GM18867 (cell line): ENCODE results near the gene POPDC3.
A peak's percentile ranks its signal among the peaks of the same experiment; 100 is the strongest.

Experiments
- ATAC-seq: cut with Tn5 transposase; IDR thresholded peaks from one replicate; pipeline ENCODE4 v1.9.1; 2021; ENCODE audit warnings: mild to moderate bottlenecking, moderate library complexity; ENCODE audit not compliant: unreplicated experiment

Gene POPDC3

DNA sequence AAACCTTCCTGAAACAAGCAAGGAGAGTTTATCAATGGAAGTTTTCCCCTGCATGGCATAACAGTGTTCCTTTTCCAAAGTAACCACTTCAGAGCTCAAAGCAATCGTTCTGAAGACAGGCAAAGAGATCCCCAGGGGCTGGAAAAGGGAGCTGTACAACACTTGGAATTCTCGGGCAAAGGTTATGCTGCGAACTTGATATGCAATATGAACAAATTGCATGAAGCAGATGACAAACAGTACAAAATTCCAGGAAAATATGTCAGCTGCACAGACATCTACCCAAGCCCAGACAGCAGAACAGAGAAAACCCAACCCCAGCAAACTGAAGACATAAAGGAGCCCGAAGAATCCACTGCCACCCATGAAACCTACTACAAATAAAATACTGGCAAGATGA, 18.4 kb downstream of the POPDC3 start:
- ATAC-seq, result no peak

DNA sequence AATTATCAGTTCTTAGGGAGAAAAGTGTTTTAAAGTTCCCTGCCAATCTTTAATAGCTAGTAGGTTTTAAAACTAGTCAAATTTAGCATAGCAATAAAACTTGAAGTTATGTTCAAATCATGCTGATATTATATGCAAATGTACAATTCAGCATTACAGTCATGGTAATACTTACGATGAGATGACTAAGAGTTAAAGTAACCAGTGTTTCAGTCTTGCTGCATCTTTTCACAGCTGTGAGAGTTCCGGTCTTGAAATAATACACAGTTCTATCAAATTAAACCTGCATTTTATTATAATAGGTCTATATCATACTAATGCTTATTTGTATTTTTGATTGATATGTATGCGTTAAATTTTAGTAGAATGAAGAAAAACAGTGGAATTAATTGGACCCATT, 26.1 kb downstream of the POPDC3 start:
- ATAC-seq, result no peak

DNA sequence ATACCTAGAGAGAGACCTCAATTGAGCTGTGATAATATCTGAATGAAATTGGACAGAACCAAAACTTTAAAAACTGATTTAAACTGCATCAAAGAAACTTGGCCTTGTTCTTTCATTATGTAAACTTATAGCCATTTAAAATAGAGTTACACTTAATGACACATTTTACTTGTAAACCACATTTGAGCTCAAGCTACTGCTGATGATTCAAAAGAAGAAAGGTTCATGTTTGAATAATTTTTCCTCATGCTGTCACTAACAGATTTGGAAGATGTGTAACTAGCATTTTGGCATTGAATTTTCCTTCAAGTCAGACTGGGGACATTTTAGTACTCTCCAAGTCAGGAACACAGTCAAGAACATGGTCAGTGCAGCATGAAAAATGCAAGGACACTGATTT, 26.9 kb downstream of the POPDC3 start:
- ATAC-seq, result no peak

DNA sequence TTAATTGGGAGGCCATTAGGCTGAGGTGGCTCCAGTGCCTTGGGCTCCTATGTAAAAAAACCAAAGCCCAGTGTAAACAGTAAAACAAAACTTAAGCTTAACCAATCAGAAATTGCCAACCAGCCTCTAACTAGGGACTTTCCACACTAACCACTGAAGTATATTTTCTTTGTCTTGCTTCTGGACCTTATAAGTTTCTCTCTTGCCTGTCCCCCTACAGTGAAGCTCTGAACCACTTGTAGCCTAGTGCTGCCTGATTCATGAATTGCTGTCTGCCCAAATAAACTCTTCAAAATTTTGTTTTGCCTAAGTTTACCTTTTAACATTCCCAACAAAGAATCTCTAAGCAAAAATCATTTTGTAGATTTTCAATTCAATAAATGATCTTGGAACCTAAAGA, 28.2 kb downstream of the POPDC3 start:
- ATAC-seq, result no peak

DNA sequence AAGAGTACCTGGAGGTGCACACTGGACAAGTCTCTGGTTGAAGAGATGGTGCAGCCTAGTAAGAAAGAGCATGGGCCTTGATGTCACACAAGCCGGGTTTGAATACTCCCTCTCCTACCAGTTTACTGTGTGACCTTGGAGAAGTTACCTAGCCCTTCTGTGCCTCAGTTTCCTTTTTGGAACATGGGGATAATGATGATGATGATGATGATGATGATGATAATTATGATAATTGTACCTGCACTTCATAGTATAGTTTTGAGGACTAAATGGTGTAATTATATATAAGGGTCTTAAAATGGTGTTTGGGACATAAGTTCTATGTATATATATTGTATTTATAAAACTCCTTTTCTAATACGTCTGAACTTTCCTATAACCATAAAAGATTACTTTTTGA, 41.7 kb downstream of the POPDC3 start:
- no peak for ATAC-seq

DNA sequence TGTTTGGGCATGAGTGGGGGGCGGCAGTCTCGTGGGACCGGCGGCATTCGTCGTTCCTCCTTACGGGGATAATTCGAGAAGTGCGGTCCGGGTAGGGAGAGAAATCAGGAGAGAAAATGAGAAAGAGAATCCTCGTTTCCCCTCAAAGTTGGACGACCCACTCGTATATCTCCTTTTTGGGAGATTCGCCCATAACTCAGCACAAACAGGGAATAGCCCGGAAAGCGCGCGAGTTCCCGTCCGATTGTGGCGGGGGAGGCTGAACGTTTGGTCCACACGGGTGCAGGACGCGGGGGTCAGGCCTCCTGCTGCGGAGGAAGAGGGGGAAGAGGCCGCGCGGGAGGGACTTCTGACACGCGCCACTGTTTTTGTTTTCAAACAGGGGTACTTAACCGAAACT, 42.4 kb downstream of the POPDC3 start:
- no peak for ATAC-seq

DNA sequence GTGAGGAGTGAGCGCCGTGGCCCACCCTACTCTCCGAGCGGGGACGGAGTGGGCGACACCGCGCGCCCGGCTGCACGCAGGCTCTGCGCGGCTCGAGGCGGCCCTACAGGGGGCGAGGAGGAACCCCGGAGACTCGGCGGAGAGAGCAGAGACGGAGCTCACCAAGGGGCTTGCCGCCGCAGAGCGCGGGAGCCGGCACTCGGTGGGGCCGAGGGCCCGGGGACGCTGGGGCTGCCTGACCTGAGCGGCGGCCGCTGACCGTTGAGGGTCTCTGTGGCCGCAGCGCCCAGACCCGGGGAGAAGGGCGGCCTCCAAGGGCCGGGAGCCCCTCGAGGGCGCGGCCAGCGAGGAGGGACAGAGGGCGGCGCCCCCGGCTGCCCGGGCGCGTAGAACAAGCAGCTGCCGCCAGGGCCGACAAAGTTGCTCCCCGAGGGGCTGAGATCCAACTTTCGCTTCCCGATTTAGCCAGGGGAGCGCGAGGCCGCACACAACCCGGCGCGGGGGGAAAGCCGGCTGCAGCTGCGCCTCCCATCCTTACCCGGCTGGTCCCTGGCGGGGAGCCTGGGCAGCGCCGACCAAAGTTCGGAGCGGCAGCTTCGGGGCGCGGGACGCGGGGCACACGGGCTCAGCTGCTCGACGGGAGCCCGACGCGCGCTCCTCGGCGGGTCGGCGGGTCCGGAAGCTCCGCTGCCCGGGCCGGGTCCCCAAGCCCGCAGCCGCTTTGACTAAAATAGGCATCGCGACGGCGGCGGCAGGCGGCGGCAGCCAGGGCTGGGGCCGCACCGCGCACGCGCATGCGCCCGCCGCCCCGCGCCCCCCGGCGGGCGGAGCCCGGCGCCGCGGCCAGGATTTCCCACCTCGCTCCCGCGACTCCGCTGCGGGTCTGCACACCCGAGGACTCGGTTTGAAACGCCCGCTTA, 43.1 kb downstream of the POPDC3 start:
- ATAC-seq, result peak; percentile 57

DNA sequence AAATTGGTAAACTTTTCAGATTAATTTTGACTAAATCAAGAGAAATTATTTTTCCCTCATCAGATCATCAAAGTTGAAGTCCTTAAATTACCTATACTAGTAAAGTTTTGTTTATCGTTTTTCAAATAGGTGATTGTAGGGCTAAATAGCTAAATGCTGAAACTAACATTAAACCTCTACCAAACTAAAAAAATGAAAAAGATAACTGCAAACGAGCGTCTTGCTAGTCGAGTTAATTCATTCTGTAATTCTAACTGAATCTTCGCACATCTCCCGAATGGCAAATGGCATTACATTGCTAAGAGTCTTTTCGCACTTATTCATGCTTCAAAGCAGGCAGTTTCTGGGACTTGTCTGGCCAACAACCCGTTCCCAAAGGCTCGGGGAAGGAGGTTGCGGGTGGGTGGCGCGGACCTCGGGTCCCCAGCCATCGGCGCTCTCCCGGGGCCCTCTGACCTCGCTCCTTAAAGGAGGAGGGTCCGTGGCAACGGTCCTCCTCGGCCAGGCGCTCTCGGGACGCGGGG, 43.8 kb downstream of the POPDC3 start:
- ATAC-seq, result no peak

DNA sequence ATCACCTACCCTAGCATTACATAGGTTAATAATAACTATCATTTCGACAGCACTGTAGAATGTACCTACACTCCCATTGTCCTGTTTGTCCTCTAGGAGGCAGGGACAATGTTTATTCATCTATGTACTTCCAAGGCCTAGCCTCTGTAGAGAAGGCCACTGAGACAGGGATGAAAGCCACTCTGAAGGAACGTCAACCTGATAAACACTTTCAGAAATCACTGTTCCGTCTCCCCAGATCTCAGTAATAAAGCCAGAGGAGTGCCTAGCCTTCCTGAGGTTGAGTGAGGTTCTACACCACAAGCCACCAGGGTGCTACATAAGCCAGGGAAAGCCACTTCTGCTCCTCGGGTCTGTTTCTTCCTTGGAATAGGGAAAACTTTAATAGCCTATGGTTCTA, 44.8 kb downstream of the POPDC3 start:
- no peak for ATAC-seq

DNA sequence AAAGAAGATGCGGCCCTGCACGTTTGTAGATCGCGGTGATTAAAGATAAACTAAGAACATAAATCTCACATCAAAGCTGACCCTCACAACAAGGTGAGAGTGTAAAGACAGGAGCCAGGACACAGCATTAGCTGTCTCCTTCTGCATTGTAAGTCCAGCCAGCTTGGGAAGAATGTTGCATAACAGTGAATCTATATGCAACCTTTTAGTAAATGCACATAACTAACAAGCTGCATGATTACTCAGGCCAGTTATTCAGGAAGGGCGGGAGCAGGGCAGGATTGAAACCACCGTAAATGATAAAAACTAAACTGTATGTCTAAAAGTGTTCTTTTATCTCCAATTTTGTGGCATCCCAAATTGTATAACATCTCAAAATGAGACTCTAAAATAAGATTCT, 57.1 kb downstream of the POPDC3 start:
- no peak for ATAC-seq

DNA sequence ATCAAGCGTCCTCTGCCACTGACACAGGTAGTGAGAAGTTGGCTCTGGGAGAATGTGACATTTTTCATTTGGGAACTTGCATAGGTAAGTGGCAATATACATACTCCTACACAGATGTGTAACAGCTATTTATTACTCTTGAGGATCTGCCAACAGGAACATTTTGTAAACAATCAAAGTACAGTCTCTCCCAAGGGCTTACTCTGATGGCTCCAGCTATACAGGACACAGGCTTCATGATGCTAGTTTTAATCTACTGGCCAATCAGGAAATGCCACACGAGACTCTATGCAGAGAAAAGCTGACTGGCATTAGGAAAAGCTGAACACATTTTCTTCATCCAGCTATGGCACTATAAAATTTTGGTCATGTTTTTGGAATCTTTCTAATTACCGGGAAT, 57.8 kb downstream of the POPDC3 start:
- no peak for ATAC-seq

DNA sequence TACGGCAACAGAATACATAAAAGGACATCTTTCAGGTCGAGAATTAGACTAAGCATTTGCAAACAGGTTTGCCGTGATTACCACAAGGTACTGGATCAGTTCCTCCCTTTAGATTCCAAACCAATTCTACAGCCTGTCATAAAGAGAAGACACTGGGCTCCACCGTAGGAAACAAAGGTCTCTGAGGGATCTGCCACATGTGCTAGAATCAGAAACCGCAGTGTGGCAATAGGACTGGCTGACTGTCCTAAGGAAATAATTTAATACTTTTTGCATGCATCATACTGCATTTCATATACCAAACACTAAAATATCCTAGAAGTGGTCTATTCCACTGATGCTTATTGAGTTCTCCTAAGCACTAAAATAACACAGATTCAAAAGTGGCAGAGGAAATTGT, 59.2 kb downstream of the POPDC3 start:
- no peak for ATAC-seq

DNA sequence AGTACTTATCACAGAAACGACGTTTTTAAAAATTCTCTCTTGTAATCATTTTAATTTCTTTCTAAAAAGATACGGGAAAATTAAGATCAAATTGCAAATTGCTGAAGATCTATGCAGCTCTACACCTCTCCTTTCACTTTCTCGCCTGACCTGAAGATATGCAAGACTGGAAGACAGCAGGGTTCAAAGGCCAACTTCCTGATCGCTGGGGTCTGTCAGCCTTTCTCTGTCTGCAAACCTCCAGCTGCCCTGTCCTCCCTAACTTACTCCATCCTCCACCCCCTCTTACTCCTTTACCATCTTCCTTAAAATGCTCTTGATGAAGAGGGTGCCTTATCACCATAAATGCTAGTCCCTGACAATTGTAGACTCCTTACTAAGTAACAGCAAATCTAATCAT, 63.7 kb downstream of the POPDC3 start:
- no peak for ATAC-seq

DNA sequence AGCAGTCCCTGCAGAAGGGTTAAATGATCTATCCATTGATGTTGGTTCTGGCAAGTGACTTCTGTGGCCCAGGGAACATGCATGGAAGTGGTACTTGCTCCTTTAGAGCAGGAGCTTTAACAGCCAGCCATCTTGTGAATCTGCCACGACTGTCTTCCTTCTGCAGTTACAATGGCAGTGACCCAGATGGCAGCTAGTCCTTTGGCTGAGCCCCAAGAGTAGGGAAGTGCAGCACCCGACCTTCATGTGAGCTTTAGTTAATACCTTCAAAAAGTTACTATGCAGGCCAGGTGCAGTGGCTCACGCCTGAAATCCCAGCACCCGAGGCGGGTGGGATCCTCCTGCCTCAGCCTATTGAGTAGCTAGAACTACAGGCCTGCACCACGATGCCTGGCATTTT, 66.4 kb downstream of the POPDC3 start:
- ATAC-seq, result no peak

DNA sequence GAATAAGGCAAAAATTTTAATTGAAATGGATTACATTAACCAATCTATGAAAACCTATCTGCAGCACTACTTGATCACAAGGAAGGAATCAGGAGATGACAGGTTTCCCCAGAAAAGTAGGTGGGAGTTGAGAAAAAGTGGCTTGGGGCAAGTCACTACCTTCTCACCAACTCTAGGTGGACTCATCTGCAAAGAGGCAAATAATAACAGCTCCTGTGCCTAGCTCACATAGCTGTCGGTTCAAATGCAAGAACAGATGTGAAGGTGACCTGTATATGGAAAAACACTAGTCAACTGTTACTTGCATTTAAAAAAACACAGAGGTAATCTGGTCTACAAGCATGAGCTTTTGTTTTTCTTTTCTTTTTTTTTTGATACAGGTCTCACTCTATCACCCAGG, 67.2 kb downstream of the POPDC3 start:
- no peak for ATAC-seq

DNA sequence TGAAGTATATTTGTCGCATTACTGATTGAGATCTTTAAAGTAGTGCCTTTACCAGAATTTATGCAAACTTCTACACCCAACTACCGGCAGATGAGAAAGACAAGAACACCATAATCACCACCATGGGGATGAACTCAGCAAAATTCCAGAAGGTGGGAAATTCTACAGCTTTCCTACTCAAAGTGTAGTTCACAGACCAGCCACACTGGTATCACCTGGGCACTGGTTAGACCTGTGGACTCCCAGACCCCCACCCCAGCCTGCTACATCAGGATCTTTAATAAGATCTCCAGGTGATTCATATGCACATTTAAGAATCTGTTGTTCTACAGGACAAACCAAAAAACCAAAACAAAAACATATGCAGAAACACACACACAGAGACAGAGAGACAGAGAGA, 67.9 kb downstream of the POPDC3 start:
- ATAC-seq, result no peak

DNA sequence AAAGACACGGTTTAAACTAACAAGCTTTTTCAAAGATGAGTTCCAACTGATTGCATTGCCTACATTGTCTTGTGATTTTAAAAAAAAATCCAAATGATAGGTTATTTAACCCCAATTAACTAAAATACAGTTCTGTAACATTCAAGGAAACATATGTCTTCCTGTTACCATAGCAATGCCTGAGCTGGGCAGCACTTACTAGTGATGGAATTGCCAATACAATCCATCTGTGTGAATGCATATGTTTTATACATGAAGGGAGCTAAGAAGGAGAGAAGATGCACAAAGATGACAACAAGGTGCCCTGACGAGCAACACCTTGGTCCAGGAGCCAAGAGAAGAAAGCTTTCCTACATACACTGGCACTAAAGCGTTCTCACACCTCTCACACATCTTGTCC, 68.7 kb downstream of the POPDC3 start:
- ATAC-seq, result no peak

DNA sequence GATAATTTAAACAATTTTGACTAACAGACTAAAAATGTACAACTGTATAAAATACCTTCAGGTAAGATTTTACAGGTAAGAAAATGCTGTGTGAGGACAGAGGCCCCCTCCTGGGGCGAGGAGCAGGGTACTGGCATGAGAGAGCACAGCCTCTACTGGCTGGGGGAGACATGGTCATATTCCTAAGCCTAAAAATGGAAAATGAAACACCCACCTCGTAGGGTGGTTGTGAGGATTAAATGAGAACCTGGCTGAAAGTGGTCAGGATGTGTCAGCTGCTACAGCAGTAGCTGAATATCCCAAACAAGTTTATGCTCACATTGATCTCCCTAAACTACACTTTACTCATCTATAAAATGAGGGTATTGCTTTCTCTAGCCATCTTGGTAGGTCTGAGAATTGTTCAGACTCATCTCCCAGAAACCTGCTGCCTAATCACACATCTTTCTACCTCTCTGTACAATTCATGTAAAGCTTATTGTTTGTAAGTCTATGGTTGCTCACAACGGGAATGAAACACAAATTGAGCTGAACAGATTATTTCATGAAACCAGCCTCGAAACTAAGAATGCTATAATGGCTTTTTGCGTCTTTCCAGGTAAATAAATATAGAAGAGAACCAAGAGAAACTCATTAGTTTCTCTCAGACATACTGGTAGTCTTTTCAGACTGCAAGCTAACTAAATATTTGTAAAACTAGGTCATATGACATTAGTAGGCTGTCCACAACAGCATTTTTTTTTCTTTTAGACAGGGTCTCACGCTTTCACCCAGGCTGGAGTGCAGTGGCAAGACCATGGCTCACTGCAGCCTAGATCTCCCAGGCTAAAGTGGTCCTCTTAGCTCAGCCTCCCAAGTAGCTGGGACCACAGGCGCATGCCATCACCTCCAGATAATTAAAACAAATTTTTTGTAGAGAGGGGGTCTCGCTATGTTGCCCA, 69.6 kb downstream of the POPDC3 start:
- ATAC-seq, result peak; percentile 68

DNA sequence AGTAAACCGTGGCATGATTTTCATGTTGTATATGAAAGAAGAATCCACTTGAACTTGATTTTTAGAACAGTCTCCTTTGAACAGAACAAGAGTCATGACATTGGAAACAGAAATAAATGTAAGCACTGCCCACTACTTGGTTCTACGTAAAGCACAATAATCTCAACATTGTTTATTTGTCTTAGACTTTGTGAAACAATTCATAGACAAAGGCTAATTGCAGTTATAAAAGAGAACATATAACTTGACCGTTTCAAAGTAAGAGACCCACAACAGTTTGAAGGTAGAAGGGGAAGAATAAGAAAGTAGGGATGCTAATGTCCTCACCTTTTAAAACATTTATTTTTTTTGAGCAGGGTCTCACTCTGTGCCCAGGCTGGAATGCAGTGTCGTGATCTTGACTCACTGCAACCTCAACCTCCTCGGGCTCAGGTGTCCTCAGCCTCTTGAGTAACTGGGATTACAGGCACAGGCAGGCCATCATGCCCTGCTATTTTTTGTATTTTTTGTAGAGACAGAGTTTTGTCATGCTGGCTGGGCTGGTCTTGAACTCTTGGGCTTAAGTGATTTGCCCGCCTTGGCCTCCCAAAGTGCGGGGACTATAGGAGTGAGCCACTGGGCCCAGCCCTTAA, 71.1 kb downstream of the POPDC3 start:
- ATAC-seq, result no peak
